Colonic mucosa (tissue), 4 donors: Measurements from ENCODE around the gene ZNF785. TPM values are rescaled to one million over a fixed set of nuclear protein-coding genes. Genes with fewer than 3 reads are reported as not detected.

Experiments used
- DNase-seq: peaks from one replicate; pipeline ENCODE4 v3.0.0-alpha.2; 2020
- H3K27ac ChIP-seq: fragments of 200-600 bp; one replicate; pipeline ENCODE4 v1.8.0; 2021
- H3K27me3 ChIP-seq: fragments of 200-600 bp; one replicate; pipeline ENCODE4 v1.8.0; 2021
- H3K36me3 ChIP-seq: fragments of 200-600 bp; one replicate; pipeline ENCODE4 v1.8.0; 2021
- H3K4me1 ChIP-seq: fragments of 200-600 bp; one replicate; pipeline ENCODE4 v1.8.0; 2021; ENCODE audit warnings: mild to moderate bottlenecking
- H3K4me3 ChIP-seq: fragments of 200-600 bp; one replicate; pipeline ENCODE4 v1.8.0; 2021
- H3K9ac ChIP-seq, 2 donors: one replicate each; pipeline ENCODE4 v1.7.0; 2013; ENCODE audit warnings: control low read depth in 2 of 2, low read depth in 2 of 2, low read length in 2 of 2
- H3K9me3 ChIP-seq: fragments of 200-600 bp; one replicate; pipeline ENCODE4 v1.8.0; 2021
- CTCF ChIP-seq: fragments of 200-600 bp; IDR thresholded peaks from one replicate; pipeline ENCODE4 v1.8.0; 2022; ENCODE audit warnings: antibody characterized with exemption, mild to moderate bottlenecking
- intact Hi-C: fragments of 100-400 bp; cut with DNase I; formaldehyde crosslinking; loops from one replicate; pipeline ENCODE4 v1.14.1; 2022
- total RNA-seq, 2 donors: library from RNA; stranded (reverse); fragmentation: NEBNext Ultra II Directional in 1 of 2; extraction: Animal tissue kit (Norgen Biotek cat#: 25700) in 1 of 2; gene quantifications; one replicate each; pipeline ENCODE4 v1.2.1, GENCODE V29; 2021
- donor health status: healthy.
- donor health status: DM: no; HTN: no; CAD: no.
- donor health status: DM: no; HTN: no; CAD: no.

The ZNF785 gene
- total RNA-seq, 2 donors from 2014 or later: 12.7 to 13.3 TPM

- peak overlapping the region; percentile 90 to 97 for H3K9ac ChIP-seq
- no peaks in the 10 kb centered on the region for H3K9me3 ChIP-seq
- H3K27ac ChIP-seq: peak overlapping the region; percentile 93
- H3K36me3 ChIP-seq: no peaks in the 10 kb centered on the region
- H3K27me3 ChIP-seq: no peaks in the 10 kb centered on the region
- TF ChIP-seq CTCF: no peak
- H3K4me1 ChIP-seq: no peaks in the 10 kb centered on the region
- peak overlapping the region; percentile 61 for H3K4me3 ChIP-seq
- intact Hi-C loops: no loop called here
- no peak for DNase-seq
Measured at GRCh38 chr16:30535106-30535776, 50.3 kb downstream of the ZNF785 start.

- Histone ChIP-seq H3K36me3 (no peaks in the 10 kb centered on the region), H3K27ac (peak within 1 kb of the TSS; percentile 93), H3K27me3 (no peaks in the 10 kb centered on the region), H3K4me3 (peak within 1 kb of the TSS; percentile 61), H3K9ac (peak within 1 kb of the TSS; percentile 90 to 97), H3K9me3 (no peaks in the 10 kb centered on the region), H3K4me1 (no peaks in the 10 kb centered on the region)
- intact Hi-C loops: no loop called here
- no peak for TF ChIP-seq CTCF
- peak; percentile 92 for DNase-seq
Measured at GRCh38 chr16:30534368-30535105, 51.0 kb downstream of the ZNF785 start, which contains the start of gene ZNF747. Gene ZNF747, minus strand, starts transcription at chr16:30534858. Its CDS starts 179 bp downstream, at chr16:30534679.

GRCh38 chr16:30533748-30534367, 51.6 kb downstream of the ZNF785 start:
- no peaks in the 10 kb centered on the region for H3K27me3 ChIP-seq
- peak overlapping the region; percentile 90 to 97 for H3K9ac ChIP-seq
- H3K27ac ChIP-seq: peak overlapping the region; percentile 93
- DNase-seq: peak; percentile 38
- no peaks in the 10 kb centered on the region for H3K4me1 ChIP-seq
- no peaks in the 10 kb centered on the region for H3K36me3 ChIP-seq
- TF ChIP-seq CTCF: no peak
- intact Hi-C loops: no loop called here
- H3K4me3 ChIP-seq: peak overlapping the region; percentile 61
- H3K9me3 ChIP-seq: no peaks in the 10 kb centered on the region

DNA sequence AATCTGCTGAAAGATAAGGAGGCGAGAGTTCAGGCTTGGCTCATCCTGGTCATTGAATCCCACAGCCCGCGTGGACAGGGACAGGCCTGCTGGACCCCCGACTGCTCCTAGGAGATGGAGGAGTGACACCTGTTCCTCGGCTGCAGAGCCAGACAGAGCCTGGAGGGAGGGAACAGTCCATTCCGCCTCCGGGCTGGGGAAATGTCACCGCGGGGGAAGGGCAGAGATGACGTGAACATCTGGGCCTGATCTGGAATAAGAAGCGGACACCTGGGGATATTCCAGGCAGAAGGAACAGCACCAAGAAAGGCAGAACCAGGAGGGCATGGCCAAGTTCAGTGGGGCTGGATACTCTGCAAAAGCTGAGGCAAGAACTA, 52.4 kb downstream of the ZNF785 start:
- Histone ChIP-seq H3K4me3 (peak overlapping the region; percentile 61), H3K27ac (peak overlapping the region; percentile 93), H3K9me3 (no peaks in the 10 kb centered on the region), H3K27me3 (no peaks in the 10 kb centered on the region), H3K9ac (peak overlapping the region; percentile 90 to 97), H3K36me3 (no peaks in the 10 kb centered on the region), H3K4me1 (no peaks in the 10 kb centered on the region)
- no peak for TF ChIP-seq CTCF
- intact Hi-C loops: no loop called here
- no peak for DNase-seq

- intact Hi-C loops: no loop called here
- TF ChIP-seq CTCF: no peak
- no peak overlapping the region for H3K27ac ChIP-seq
- H3K4me1 ChIP-seq: no peaks in the 10 kb centered on the region
- no peak for DNase-seq
- H3K9ac ChIP-seq: peak overlapping the region; percentile 12 to 90
- no peaks in the 10 kb centered on the region for H3K36me3 ChIP-seq
- H3K27me3 ChIP-seq: no peaks in the 10 kb centered on the region
- no peak overlapping the region for H3K4me3 ChIP-seq
- H3K9me3 ChIP-seq: no peaks in the 10 kb centered on the region
Measured at GRCh38 chr16:30532285-30533145, 53.0 kb downstream of the ZNF785 start.
